Mesothelial cell of epicardium (in vitro differentiated cells): ENCODE measurements around the gene GNAO1. TPM values are rescaled to one million over a fixed set of nuclear protein-coding genes. Genes with fewer than 3 reads are reported as not detected.

Experiments used
- DNase-seq, 2 experiments: peaks; one replicate each; pipeline ENCODE4 v3.0.0; 2021; ENCODE audit warnings: low spot score in 2 of 2; ENCODE audit not compliant: unreplicated experiment in 2 of 2
- H3K27ac Mint-ChIP-seq: 2 replicates; pipeline ENCODE4 v1.8.0; 2021; ENCODE audit warnings: mixed read lengths
- H3K27me3 Mint-ChIP-seq: 2 replicates; pipeline ENCODE4 v1.8.0; 2021; ENCODE audit warnings: low read depth, mixed read lengths
- H3K36me3 Mint-ChIP-seq: 2 replicates; pipeline ENCODE4 v1.8.0; 2021; ENCODE audit warnings: mixed read lengths
- H3K4me1 Mint-ChIP-seq: 2 replicates; pipeline ENCODE4 v1.8.0; 2021; ENCODE audit warnings: mixed read lengths
- H3K4me3 Mint-ChIP-seq: 2 replicates; pipeline ENCODE4 v1.8.0; 2021; ENCODE audit warnings: mild to moderate bottlenecking, moderate library complexity, mixed read lengths
- H3K9me3 Mint-ChIP-seq: 2 replicates; pipeline ENCODE4 v1.8.0; 2021; ENCODE audit warnings: mixed read lengths
- total RNA-seq: library from RNA; stranded (reverse); gene quantifications from 3 replicates; pipeline ENCODE4 v1.2.1, GENCODE V29; 2021
- TF ChIP-seq, protein P1 (sequence below): fragments of 200-600 bp; sonication (generic); IDR thresholded peaks from one replicate; pipeline ENCODE4 v1.5.0; 2021; ENCODE audit warnings: antibody characterized with exemption; ENCODE audit not compliant: unreplicated experiment

GNAO1 gene
- total RNA-seq, 1 donor from 2014 or later = 3.3 TPM

- DNase-seq = no peak
- Mint-ChIP-seq H3K36me3 (no peaks in the 10 kb centered on the region), H3K4me3 (no peak overlapping the region), H3K27ac (no peak overlapping the region), H3K9me3 (no peaks in the 10 kb centered on the region), H3K4me1 (peaks cover 3% of the 10 kb centered on the region), H3K27me3 (no peaks in the 10 kb centered on the region)
- TF ChIP-seq, protein P1, sequence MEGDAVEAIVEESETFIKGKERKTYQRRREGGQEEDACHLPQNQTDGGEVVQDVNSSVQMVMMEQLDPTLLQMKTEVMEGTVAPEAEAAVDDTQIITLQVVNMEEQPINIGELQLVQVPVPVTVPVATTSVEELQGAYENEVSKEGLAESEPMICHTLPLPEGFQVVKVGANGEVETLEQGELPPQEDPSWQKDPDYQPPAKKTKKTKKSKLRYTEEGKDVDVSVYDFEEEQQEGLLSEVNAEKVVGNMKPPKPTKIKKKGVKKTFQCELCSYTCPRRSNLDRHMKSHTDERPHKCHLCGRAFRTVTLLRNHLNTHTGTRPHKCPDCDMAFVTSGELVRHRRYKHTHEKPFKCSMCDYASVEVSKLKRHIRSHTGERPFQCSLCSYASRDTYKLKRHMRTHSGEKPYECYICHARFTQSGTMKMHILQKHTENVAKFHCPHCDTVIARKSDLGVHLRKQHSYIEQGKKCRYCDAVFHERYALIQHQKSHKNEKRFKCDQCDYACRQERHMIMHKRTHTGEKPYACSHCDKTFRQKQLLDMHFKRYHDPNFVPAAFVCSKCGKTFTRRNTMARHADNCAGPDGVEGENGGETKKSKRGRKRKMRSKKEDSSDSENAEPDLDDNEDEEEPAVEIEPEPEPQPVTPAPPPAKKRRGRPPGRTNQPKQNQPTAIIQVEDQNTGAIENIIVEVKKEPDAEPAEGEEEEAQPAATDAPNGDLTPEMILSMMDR = no peak
Observed at GRCh38 chr16:56336711-56337110, 145.4 kb downstream of the GNAO1 start.

DNA sequence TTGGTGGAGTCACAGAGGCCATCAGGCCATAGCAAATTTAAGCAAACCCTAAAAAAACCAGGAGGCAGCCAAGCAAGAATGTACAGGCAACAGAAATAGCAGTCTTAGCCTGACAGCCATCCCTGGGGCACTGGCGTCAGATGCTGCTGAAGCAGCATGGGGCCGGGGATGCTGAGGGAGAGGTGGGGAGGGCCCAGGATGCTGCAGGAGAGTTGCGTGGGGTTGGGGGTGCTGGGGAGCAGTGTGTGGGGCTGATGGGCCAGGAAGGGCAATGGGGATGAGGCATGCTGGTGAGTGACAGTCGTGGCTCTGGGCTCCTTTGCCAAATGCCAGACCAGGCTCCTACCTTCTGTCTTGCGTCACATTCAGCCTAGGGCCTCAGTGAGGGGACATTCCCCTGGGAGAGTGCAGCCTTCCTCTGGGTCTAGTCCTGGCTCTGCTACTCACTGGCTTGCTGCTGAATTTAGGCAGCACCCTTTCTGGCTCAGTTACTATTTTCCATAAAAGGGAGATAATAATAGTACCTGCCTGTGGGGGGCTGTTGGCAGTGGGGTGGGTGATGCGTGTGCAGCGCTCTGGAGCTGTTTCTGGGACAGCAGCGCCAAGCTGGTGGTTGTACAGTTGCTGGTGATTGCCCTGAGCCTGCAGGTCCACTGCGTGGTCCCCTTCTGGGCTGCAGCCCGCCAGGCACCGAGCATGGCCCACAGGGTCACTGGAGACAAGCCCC lies 146.0 kb downstream of the GNAO1 start:
- Mint-ChIP-seq H3K9me3 (no peaks in the 10 kb centered on the region), H3K4me1 (peaks cover 2% of the 10 kb centered on the region), H3K4me3 (no peak overlapping the region), H3K36me3 (no peaks in the 10 kb centered on the region), H3K27ac (no peak overlapping the region), H3K27me3 (no peaks in the 10 kb centered on the region)
- TF ChIP-seq, protein P1 = no peak
- no peak for DNase-seq

- no peak for DNase-seq
- no peak overlapping the region for H3K4me3 Mint-ChIP-seq
- no peaks in the 10 kb centered on the region for H3K9me3 Mint-ChIP-seq
- no peaks in the 10 kb centered on the region for H3K4me1 Mint-ChIP-seq
- TF ChIP-seq, protein P1 = no peak
- no peaks in the 10 kb centered on the region for H3K27me3 Mint-ChIP-seq
- no peaks in the 10 kb centered on the region for H3K36me3 Mint-ChIP-seq
- no peak overlapping the region for H3K27ac Mint-ChIP-seq
Observed at GRCh38 chr16:56337858-56338325, 146.6 kb downstream of the GNAO1 start.

DNA sequence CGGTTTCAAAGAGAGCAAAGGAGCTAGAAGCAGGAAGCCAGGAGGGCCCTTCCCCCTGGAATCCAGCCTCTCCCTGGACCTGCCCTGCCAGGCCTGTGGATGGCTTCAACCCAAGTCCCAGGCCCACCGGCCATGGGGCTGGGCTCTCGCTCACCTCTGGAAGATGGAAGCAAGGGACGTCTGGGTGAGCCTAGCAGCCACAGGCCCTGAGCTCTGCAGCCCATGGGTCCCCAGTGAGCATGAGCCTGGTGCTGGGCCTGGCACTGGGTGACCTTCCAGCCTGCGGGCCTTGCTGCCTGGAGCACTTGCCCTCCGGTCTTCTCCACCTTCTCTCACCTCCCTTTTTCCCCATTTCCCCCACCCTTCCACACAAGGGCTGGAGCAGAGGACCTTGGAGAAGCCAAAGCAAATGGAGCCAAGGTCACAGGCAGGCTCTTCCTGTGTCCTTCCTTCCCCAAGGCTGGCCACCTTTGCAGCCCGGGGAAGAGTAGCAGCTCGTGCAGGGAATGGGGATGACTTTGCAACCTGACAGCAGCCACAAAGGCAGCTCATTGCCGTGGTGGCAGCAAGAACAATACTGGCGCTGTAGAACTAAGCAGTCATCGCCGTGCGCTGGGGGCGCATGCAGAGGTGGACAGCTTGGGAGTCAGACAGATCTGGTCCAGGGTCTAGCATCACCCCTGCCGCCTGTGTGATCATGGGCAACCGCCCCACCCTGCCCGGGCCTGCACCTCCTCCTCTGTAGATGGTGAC lies 147.5 kb downstream of the GNAO1 start:
- H3K4me1 Mint-ChIP-seq = peaks cover 3% of the 10 kb centered on the region
- H3K27ac Mint-ChIP-seq = no peak overlapping the region
- DNase-seq = no peak
- H3K36me3 Mint-ChIP-seq = no peaks in the 10 kb centered on the region
- H3K27me3 Mint-ChIP-seq = no peaks in the 10 kb centered on the region
- H3K9me3 Mint-ChIP-seq = no peaks in the 10 kb centered on the region
- no peak overlapping the region for H3K4me3 Mint-ChIP-seq
- TF ChIP-seq, protein P1 = no peak

DNA sequence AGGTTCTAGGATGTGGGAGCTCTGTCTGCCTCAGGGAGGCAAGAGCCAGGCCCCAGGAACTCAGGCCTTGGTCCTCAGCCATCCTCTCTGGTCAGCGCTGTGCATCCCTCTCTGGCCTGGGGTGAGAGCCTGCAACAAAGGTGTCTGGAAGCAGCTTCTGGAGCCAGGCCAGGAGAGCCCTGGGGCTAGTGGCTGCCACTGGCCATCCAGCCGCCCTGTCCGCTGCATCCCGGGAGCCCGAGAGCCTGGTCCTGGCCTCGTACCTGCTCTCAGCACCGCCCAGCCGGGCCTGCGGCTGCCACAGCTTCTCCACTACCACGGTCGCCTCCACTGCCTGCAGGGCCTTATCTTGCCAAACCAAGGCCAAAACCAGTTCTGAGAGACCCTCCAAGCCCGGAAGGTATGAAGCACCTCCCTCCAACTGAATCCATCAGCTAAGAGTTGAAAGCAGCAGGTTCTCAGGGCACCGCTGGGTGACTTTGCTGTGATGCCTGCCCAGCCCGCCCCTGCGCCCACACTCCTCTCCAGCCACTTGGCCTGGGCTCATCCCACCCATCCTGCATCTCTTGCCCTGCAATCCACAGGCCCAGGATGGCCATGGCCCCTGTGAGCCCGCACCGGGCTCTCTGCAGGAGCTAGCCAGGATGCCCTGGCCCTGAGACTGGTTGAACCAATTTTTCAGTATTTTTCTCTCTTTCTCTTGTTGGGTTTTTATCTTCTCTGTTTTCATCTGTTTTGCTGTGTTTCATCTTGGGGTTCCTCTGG lies 148.3 kb downstream of the GNAO1 start:
- DNase-seq = no peak
- H3K27me3 Mint-ChIP-seq = no peaks in the 10 kb centered on the region
- TF ChIP-seq, protein P1 = no peak
- no peak overlapping the region for H3K27ac Mint-ChIP-seq
- H3K9me3 Mint-ChIP-seq = no peaks in the 10 kb centered on the region
- H3K4me1 Mint-ChIP-seq = peaks cover 11% of the 10 kb centered on the region
- H3K4me3 Mint-ChIP-seq = no peak overlapping the region
- H3K36me3 Mint-ChIP-seq = no peaks in the 10 kb centered on the region
